GM23248 (cell line): Measurements from ENCODE around the gene GGCX. TPM values are rescaled to one million over a fixed set of nuclear protein-coding genes. Genes with fewer than 3 reads are reported as not detected.

Experiments
- DNase-seq: peaks from one replicate; pipeline ENCODE4 v3.0.0-alpha.2; 2015
- H2AFZ ChIP-seq: fragments of 200-600 bp; sonication (generic); 2 replicates; pipeline ENCODE4 v1.6.1; 2016; ENCODE audit warnings: antibody characterized with exemption
- H3F3A ChIP-seq: fragments of 200-600 bp; sonication (generic); 2 replicates; pipeline ENCODE4 v1.6.1; 2016; ENCODE audit warnings: mild to moderate bottlenecking, antibody characterized with exemption, mixed run types; ENCODE audit not compliant: insufficient read depth
- H3K27ac ChIP-seq: fragments of 200-600 bp; sonication (generic); 2 replicates; pipeline ENCODE4 v1.5.1; 2016; ENCODE audit warnings: mild to moderate bottlenecking
- H3K27me3 ChIP-seq: fragments of 200-600 bp; sonication (generic); replicated peaks from 2 replicates; pipeline ENCODE4 v1.6.1; 2016; ENCODE audit warnings: mild to moderate bottlenecking; ENCODE audit not compliant: insufficient read depth
- H3K36me3 ChIP-seq: fragments of 200-600 bp; sonication (generic); 2 replicates; pipeline ENCODE4 v1.6.1; 2016; ENCODE audit warnings: low read depth, mild to moderate bottlenecking
- H3K4me1 ChIP-seq: fragments of 200-600 bp; sonication (generic); 2 replicates; pipeline ENCODE4 v1.6.1; 2016; ENCODE audit warnings: mild to moderate bottlenecking; ENCODE audit not compliant: insufficient read depth
- H3K4me2 ChIP-seq: fragments of 200-600 bp; sonication (generic); one replicate; pipeline ENCODE4 v1.6.1; 2016; ENCODE audit warnings: mild to moderate bottlenecking; ENCODE audit not compliant: unreplicated experiment
- H3K4me3 ChIP-seq: fragments of 200-600 bp; sonication (generic); 2 replicates; pipeline ENCODE4 v1.5.1; 2016; ENCODE audit warnings: mild to moderate bottlenecking
- H3K79me2 ChIP-seq: fragments of 200-600 bp; sonication (generic); 2 replicates; pipeline ENCODE4 v1.6.1; 2016; ENCODE audit warnings: mild to moderate bottlenecking; ENCODE audit not compliant: insufficient read depth
- H3K9ac ChIP-seq: fragments of 200-600 bp; sonication (generic); 2 replicates; pipeline ENCODE4 v1.6.1; 2016; ENCODE audit warnings: mild to moderate bottlenecking
- H3K9me2 ChIP-seq: fragments of 200-600 bp; sonication (generic); 2 replicates; pipeline ENCODE4 v1.6.1; 2016; ENCODE audit warnings: mixed run types, mild to moderate bottlenecking, moderate library complexity; ENCODE audit not compliant: insufficient read depth
- H3K9me3 ChIP-seq: fragments of 200-600 bp; sonication (generic); one replicate; pipeline ENCODE4 v1.6.1; 2017; ENCODE audit warnings: low read depth
- H4K20me1 ChIP-seq: fragments of 200-600 bp; sonication (generic); 2 replicates; pipeline ENCODE4 v1.6.0; 2016; ENCODE audit not compliant: insufficient read depth
- EZH2 ChIP-seq: fragments of 200-600 bp; sonication (generic); IDR thresholded peaks from 2 replicates; pipeline ENCODE4 v1.6.1; 2018; ENCODE audit warnings: antibody characterized with exemption, mild to moderate bottlenecking; ENCODE audit not compliant: insufficient read depth, poor library complexity, severe bottlenecking
- EZH2phosphoT487 ChIP-seq: fragments of 200-600 bp; sonication (generic); IDR thresholded peaks from 2 replicates; pipeline ENCODE4 v1.6.1; 2018; ENCODE audit warnings: antibody characterized with exemption, moderate library complexity, mild to moderate bottlenecking, low read depth; ENCODE audit not compliant: insufficient read depth
- WGBS, 2 experiments: methylation state at CpG; one replicate each; pipeline ENCODE4 v1.1.6; 2015 to 2017; ENCODE audit warnings: low lambda C conversion rate in 2 of 2, low coverage in 1 of 2; ENCODE audit errors: missing lambda C conversion rate in 2 of 2; 5-methylcytosine and 5-hydroxymethylcytosine counted together
- in situ Hi-C: fragments of 300-500 bp; cut with MboI; formaldehyde crosslinking; loops from 2 replicates; pipeline ENCODE4 v1.15.0; 2020
- polyA plus RNA-seq: library from polyadenylated mRNA; unstranded; fragments of >200 nt; fragmentation: Nextera tagmentation; extraction: Ambion mirVana; gene quantifications from 2 replicates; pipeline ENCODE4 v1.2.1, GENCODE V29; 2016
- total RNA-seq: library from RNA; depleted of rRNA; stranded (reverse); fragments of >200 nt; shearing (Covaris generic); gene quantifications from 2 replicates; pipeline ENCODE4 v1.2.3, GENCODE V29; 2014

Gene GGCX
- total and polyA plus RNA-seq, 2 experiments from 2014 or later: 62.7 to 81.3 TPM

- H3K27ac ChIP-seq: no peak overlapping the region
- H3K9me3 ChIP-seq: no peaks in the 10 kb centered on the region
- no peaks in the 10 kb centered on the region for H3K9me2 ChIP-seq
- 89 to 90% methylated on average over 6 of the region's 6 CpGs for WGBS, 2 experiments
- no peaks in the 10 kb centered on the region for H3K36me3 ChIP-seq
- peaks cover 10% of the 10 kb centered on the region; the same call in 1 of the 2 replicates for H3K4me1 ChIP-seq
- no peaks in the 10 kb centered on the region for H4K20me1 ChIP-seq
- peaks cover 9% of the 10 kb centered on the region; the same call in 1 of the 2 replicates for H3F3A ChIP-seq
- no peak overlapping the region for H2AFZ ChIP-seq
- H3K4me3 ChIP-seq: no peak overlapping the region
- H3K9ac ChIP-seq: no peak overlapping the region
- H3K27me3 ChIP-seq: no peaks in the 10 kb centered on the region
- no peaks in the 10 kb centered on the region for H3K79me2 ChIP-seq
- no peak overlapping the region for H3K4me2 ChIP-seq
- no peak for TF ChIP-seq EZH2phosphoT487
- in situ Hi-C loops: no loop called here
- DNase-seq: no peak
Observed at GRCh38 chr2:85511008-85511811, 50.1 kb downstream of the GGCX start.

- WGBS, 2 experiments: 30 to 34% methylated on average over 7 of the region's 7 CpGs
- peaks cover 43% of the 10 kb centered on the region for H3K4me1 ChIP-seq
- no peaks in the 10 kb centered on the region for H3K36me3 ChIP-seq
- H3K9ac ChIP-seq: no peak overlapping the region
- H2AFZ ChIP-seq: no peak overlapping the region
- H3K79me2 ChIP-seq: no peaks in the 10 kb centered on the region
- no peaks in the 10 kb centered on the region for H3K27me3 ChIP-seq
- peaks cover 35% of the 10 kb centered on the region for H3F3A ChIP-seq
- peak overlapping the region; percentile 16; the same call in 1 of the 2 replicates for H3K27ac ChIP-seq
- in situ Hi-C loops: no loop called here
- no peak overlapping the region for H3K4me3 ChIP-seq
- DNase-seq: peak; percentile 53
- peak overlapping the region; percentile 0 for H3K4me2 ChIP-seq
- H3K9me2 ChIP-seq: no peaks in the 10 kb centered on the region
- H4K20me1 ChIP-seq: no peaks in the 10 kb centered on the region
- H3K9me3 ChIP-seq: no peaks in the 10 kb centered on the region
- TF ChIP-seq EZH2phosphoT487 (no peak), EZH2 (no peak)
Observed at GRCh38 chr2:85506768-85507181, 54.5 kb downstream of the GGCX start.

GRCh38 chr2:85505551-85506238 is 55.6 kb downstream of the GGCX start:
- in situ Hi-C loops: no loop called here

GRCh38 chr2:85504778-85505261 is 56.5 kb downstream of the GGCX start:
- H3K4me3 ChIP-seq: peak overlapping the region; percentile 12; the same call in 1 of the 2 replicates
- WGBS, 2 experiments: 2 to 3% methylated on average over 3 of the region's 3 CpGs
- H4K20me1 ChIP-seq: no peaks in the 10 kb centered on the region
- H3F3A ChIP-seq: peaks cover 43% of the 10 kb centered on the region
- no peak overlapping the region for H2AFZ ChIP-seq
- TF ChIP-seq EZH2phosphoT487 (no peak), EZH2 (no peak)
- peaks cover 43% of the 10 kb centered on the region for H3K4me1 ChIP-seq
- H3K9me2 ChIP-seq: no peaks in the 10 kb centered on the region
- no peaks in the 10 kb centered on the region for H3K9me3 ChIP-seq
- peak overlapping the region; percentile 47 for H3K4me2 ChIP-seq
- in situ Hi-C loops: no loop called here
- H3K27ac ChIP-seq: peak overlapping the region; percentile 82
- peak; percentile 97 for DNase-seq
- no peaks in the 10 kb centered on the region for H3K36me3 ChIP-seq
- no peaks in the 10 kb centered on the region for H3K79me2 ChIP-seq
- H3K9ac ChIP-seq: peak overlapping the region; percentile 58
- H3K27me3 ChIP-seq: no peaks in the 10 kb centered on the region

More at GRCh38 chr2:85505551-85506238, 55.6 kb downstream of the GGCX start:
- no peaks in the 10 kb centered on the region for H3K9me2 ChIP-seq
- no peaks in the 10 kb centered on the region for H3K27me3 ChIP-seq
- no peak overlapping the region for H3K4me3 ChIP-seq
- TF ChIP-seq EZH2phosphoT487 (no peak), EZH2 (no peak)
- no peaks in the 10 kb centered on the region for H3K9me3 ChIP-seq
- H3K4me1 ChIP-seq: peaks cover 43% of the 10 kb centered on the region
- peak overlapping the region; percentile 47 for H3K4me2 ChIP-seq
- H3K9ac ChIP-seq: peak overlapping the region; percentile 58
- H3F3A ChIP-seq: peaks cover 35% of the 10 kb centered on the region
- no peaks in the 10 kb centered on the region for H3K36me3 ChIP-seq
- no peaks in the 10 kb centered on the region for H4K20me1 ChIP-seq
- H3K79me2 ChIP-seq: no peaks in the 10 kb centered on the region
- WGBS, 2 experiments: 57 to 67% methylated on average over 10 of the region's 10 CpGs
- DNase-seq: no peak
- no peak overlapping the region for H2AFZ ChIP-seq
- peak overlapping the region; percentile 82 for H3K27ac ChIP-seq
